HepG2 (cell line): ENCODE data around the gene SNX21. TPM values are rescaled to one million over a fixed set of nuclear protein-coding genes. Genes with fewer than 3 reads are reported as not detected.

Experiments
- CBX2 ChIP-seq, 2 experiments: fragments of 200-600 bp in 1 of 2; sonication (generic); formaldehyde crosslinking in 1 of 2; IDR thresholded peaks; 2 replicates each; pipeline versions ENCODE4 v1.7.0 to v1.8.1; 2018 to 2022; ENCODE audit warnings: low read depth in 2 of 2, low read length in 1 of 2, mild to moderate bottlenecking in 1 of 2, missing genetic modification reagents in 1 of 2
- CC2D1A ChIP-seq: sonication (generic); formaldehyde crosslinking; IDR thresholded peaks from 2 replicates; pipeline ENCODE4 v1.8.1; 2023; ENCODE audit warnings: mild to moderate bottlenecking, missing genetic modification reagents
- FOSL2 ChIP-seq: sonication (generic); formaldehyde crosslinking; IDR thresholded peaks from 2 replicates; pipeline ENCODE4 v1.4.0; 2020; ENCODE audit warnings: missing genetic modification reagents
- KMT2B ChIP-seq: IDR thresholded peaks from 2 replicates; pipeline ENCODE4 v1.6.1; 2016; ENCODE audit warnings: missing genetic modification reagents, missing compliant biosample characterization
- POLR2G ChIP-seq: fragments of 200-400 bp; formaldehyde crosslinking; IDR thresholded peaks from 2 replicates; pipeline ENCODE4 v1.6.1; 2018; ENCODE audit warnings: mild to moderate bottlenecking, low read depth, low read length, moderate library complexity
- RNF219 ChIP-seq: sonication (generic); formaldehyde crosslinking; IDR thresholded peaks from 2 replicates; pipeline ENCODE4 v1.5.0; 2020; ENCODE audit warnings: mild to moderate bottlenecking, missing genetic modification reagents
- SIX1 ChIP-seq: sonication (generic); formaldehyde crosslinking; IDR thresholded peaks from 2 replicates; pipeline ENCODE4 v1.4.0; 2020; ENCODE audit warnings: missing genetic modification reagents, borderline replicate concordance
- SSRP1 ChIP-seq: IDR thresholded peaks from 2 replicates; pipeline ENCODE4 v1.6.1; 2016; ENCODE audit warnings: control low read depth
- ZBTB42 ChIP-seq: sonication (generic); formaldehyde crosslinking; IDR thresholded peaks from 2 replicates; pipeline ENCODE4 v1.5.0; 2020; ENCODE audit warnings: mild to moderate bottlenecking, missing genetic modification reagents
- ZNF281 ChIP-seq: sonication (generic); formaldehyde crosslinking; IDR thresholded peaks from 2 replicates; pipeline ENCODE4 v1.4.0; 2020; ENCODE audit warnings: missing genetic modification reagents, borderline replicate concordance
- ZNF383 ChIP-seq: sonication (generic); formaldehyde crosslinking; IDR thresholded peaks from 2 replicates; pipeline ENCODE4 v1.4.0; 2020; ENCODE audit warnings: missing genetic modification reagents, mild to moderate bottlenecking, borderline replicate concordance
- ZNF446 ChIP-seq: sonication (generic); formaldehyde crosslinking; IDR thresholded peaks from 2 replicates; pipeline ENCODE4 v1.5.0; 2020; ENCODE audit warnings: mild to moderate bottlenecking, missing genetic modification reagents
- ZNF530 ChIP-seq: sonication (generic); formaldehyde crosslinking; IDR thresholded peaks from 2 replicates; pipeline ENCODE4 v1.5.0; 2020; ENCODE audit warnings: low read depth, mild to moderate bottlenecking, missing genetic modification reagents
- ZNF556 ChIP-seq: sonication (generic); formaldehyde crosslinking; IDR thresholded peaks from 2 replicates; pipeline ENCODE4 v1.4.0; 2020; ENCODE audit warnings: mild to moderate bottlenecking, missing genetic modification reagents, borderline replicate concordance
- ZNF597 ChIP-seq: sonication (generic); formaldehyde crosslinking; IDR thresholded peaks from 2 replicates; pipeline ENCODE4 v1.5.0; 2020; ENCODE audit warnings: missing genetic modification reagents
- ZSCAN29 ChIP-seq: sonication (generic); formaldehyde crosslinking; conservative IDR thresholded peaks from 2 replicates; pipeline ENCODE4 v1.4.0; 2020; ENCODE audit warnings: mild to moderate bottlenecking, missing genetic modification reagents
- polyA plus RNA-seq, 8 experiments: library from polyadenylated mRNA; depleted of rRNA in 3 of 8; stranded (reverse) in 7 of 8; unstranded in 1 of 8; fragments of >200 nt; fragmentation: Illumina TruSeq in 4 of 8; extraction: Trizol in 4 of 8; gene quantifications; 2 replicates each; pipeline versions ENCODE4 v1.2.1 to v1.2.3, GENCODE V29; 2011 to 2016; ENCODE audit warnings: low read depth in 4 of 8, missing spikeins in 1 of 8, mixed read lengths in 1 of 8; ENCODE audit not compliant: insufficient read depth in 1 of 8
- total RNA-seq, 5 experiments: library from RNA; depleted of rRNA; stranded (reverse); fragments of >200 nt; fragmentation: Illumina TruSeq; extraction: Trizol; gene quantifications; 2 replicates each; pipeline ENCODE4 v1.2.3, GENCODE V29; 2016; ENCODE audit warnings: low read depth in 1 of 5
- TF ChIP-seq, protein P1 (sequence below): sonication (generic); formaldehyde crosslinking; IDR thresholded peaks from 2 replicates; pipeline ENCODE4 v1.8.0; 2022; ENCODE audit warnings: missing genetic modification reagents, mild to moderate bottlenecking, moderate library complexity, borderline replicate concordance
- TF ChIP-seq, protein P2 (sequence below): IDR thresholded peaks from 2 replicates; pipeline ENCODE4 v1.6.1; 2016; ENCODE audit warnings: control low read depth

The SNX21 gene
- total and polyA plus RNA-seq, 2 of the 13 experiments (the other 11 are each of a cell fraction or from before 2014, with no cell fraction given) = 7.7 to 12.8 TPM

- TF ChIP-seq ZNF530 = no peak
- peak; percentile 85; the same call in 1 of the 2 replicates for TF ChIP-seq ZBTB42 (CRISPR knock-in tag)
- TF ChIP-seq POLR2G = peak; percentile 74
- TF ChIP-seq, protein P1, sequence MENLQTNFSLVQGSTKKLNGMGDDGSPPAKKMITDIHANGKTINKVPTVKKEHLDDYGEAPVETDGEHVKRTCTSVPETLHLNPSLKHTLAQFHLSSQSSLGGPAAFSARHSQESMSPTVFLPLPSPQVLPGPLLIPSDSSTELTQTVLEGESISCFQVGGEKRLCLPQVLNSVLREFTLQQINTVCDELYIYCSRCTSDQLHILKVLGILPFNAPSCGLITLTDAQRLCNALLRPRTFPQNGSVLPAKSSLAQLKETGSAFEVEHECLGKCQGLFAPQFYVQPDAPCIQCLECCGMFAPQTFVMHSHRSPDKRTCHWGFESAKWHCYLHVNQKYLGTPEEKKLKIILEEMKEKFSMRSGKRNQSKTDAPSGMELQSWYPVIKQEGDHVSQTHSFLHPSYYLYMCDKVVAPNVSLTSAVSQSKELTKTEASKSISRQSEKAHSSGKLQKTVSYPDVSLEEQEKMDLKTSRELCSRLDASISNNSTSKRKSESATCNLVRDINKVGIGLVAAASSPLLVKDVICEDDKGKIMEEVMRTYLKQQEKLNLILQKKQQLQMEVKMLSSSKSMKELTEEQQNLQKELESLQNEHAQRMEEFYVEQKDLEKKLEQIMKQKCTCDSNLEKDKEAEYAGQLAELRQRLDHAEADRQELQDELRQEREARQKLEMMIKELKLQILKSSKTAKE = peak; percentile 32; the same call in 1 of the 2 replicates
- TF ChIP-seq ZNF597 (CRISPR knock-in tag) = no peak
- TF ChIP-seq ZNF446 (CRISPR knock-in tag) = no peak
- no peak for TF ChIP-seq CC2D1A
- TF ChIP-seq SIX1 (CRISPR knock-in tag) = peak; percentile 18; the same call in 1 of the 2 replicates
- TF ChIP-seq SSRP1 (CRISPR knock-in tag) = 0 out of 2 replicates have a peak, but pooled peaks have one; percentile 31
- TF ChIP-seq, protein P2, sequence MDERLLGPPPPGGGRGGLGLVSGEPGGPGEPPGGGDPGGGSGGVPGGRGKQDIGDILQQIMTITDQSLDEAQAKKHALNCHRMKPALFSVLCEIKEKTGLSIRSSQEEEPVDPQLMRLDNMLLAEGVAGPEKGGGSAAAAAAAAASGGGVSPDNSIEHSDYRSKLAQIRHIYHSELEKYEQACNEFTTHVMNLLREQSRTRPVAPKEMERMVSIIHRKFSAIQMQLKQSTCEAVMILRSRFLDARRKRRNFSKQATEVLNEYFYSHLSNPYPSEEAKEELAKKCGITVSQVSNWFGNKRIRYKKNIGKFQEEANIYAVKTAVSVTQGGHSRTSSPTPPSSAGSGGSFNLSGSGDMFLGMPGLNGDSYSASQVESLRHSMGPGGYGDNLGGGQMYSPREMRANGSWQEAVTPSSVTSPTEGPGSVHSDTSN (CRISPR knock-in tag) = no peak
- TF ChIP-seq ZNF556 (CRISPR knock-in tag) = no peak
- TF ChIP-seq ZNF383 (CRISPR knock-in tag) = no peak
- TF ChIP-seq ZSCAN29 (CRISPR knock-in tag) = no peak
- TF ChIP-seq CBX2 (IDR thresholded peaks at IDR 0.05; ENCODE audit: low read depth, low read length) = no peak; the same call in 1 of the 2 replicates
- 0 out of 2 replicates have a peak, but pooled peaks have one; percentile 10 for TF ChIP-seq CBX2 (CRISPR knock-in tag; IDR thresholded peaks at IDR 0.05; ENCODE audit: low read depth)
- TF ChIP-seq FOSL2 = peak; percentile 58
- no peak for TF ChIP-seq RNF219 (CRISPR knock-in tag)
- peak; percentile 75 for TF ChIP-seq KMT2B (CRISPR knock-in tag)
- peak; percentile 53; the same call in 1 of the 2 replicates for TF ChIP-seq ZNF281
These were observed 56.7 kb downstream of the SNX21 start (continued) for GRCh38 chr20:45890077-45890984.
